Skeletal muscle tissue (tissue), 4 donors: Measurements from ENCODE around the gene NOX3. TPM values are rescaled to one million over a fixed set of nuclear protein-coding genes. Genes with fewer than 3 reads are reported as not detected.
A peak's percentile ranks its signal among the peaks of the same experiment; 100 is the strongest.

ENCODE experiments used
- H3K27ac ChIP-seq: one replicate; pipeline ENCODE4 v1.7.0; 2013; ENCODE audit warnings: mild to moderate bottlenecking, low read depth, low read length, inconsistent platforms
- H3K27me3 ChIP-seq, 3 donors: one replicate each; pipeline ENCODE4 v1.7.0; 2013; ENCODE audit warnings: low read length in 3 of 3; ENCODE audit not compliant: control insufficient read depth in 3 of 3, insufficient read depth in 3 of 3
- H3K36me3 ChIP-seq, 3 donors: one replicate each; pipeline ENCODE4 v1.7.0; 2013; ENCODE audit warnings: low read length in 3 of 3; ENCODE audit not compliant: control insufficient read depth in 3 of 3, insufficient read depth in 3 of 3
- H3K4me1 ChIP-seq, 3 donors: one replicate each; pipeline ENCODE4 v1.7.0; 2013; ENCODE audit warnings: low read length in 3 of 3, mild to moderate bottlenecking in 3 of 3; ENCODE audit not compliant: control insufficient read depth in 3 of 3, insufficient read depth in 3 of 3
- H3K4me3 ChIP-seq, 3 donors: one replicate each; pipeline ENCODE4 v1.7.0; 2013; ENCODE audit warnings: low read length in 3 of 3
- H3K9ac ChIP-seq, 3 donors: one replicate each; pipeline ENCODE4 v1.7.0; 2013; ENCODE audit warnings: low read length in 3 of 3, mild to moderate bottlenecking in 3 of 3, moderate library complexity in 2 of 3, low read depth in 1 of 3
- H3K9me3 ChIP-seq, 3 donors: one replicate each; pipeline ENCODE4 v1.7.0; 2013; ENCODE audit warnings: low read length in 3 of 3; ENCODE audit not compliant: control insufficient read depth in 3 of 3
- total RNA-seq: library from RNA; depleted of rRNA; stranded (reverse); fragments of >200 nt; gene quantifications from one replicate; pipeline ENCODE4 v1.2.3, GENCODE V29; 2014
- donor health status: Osteomylitis.

The NOX3 gene
- total RNA-seq, 1 donor from 2014 or later: not detected

- peaks cover 0 to 6% (median 0%) of the 10 kb centered on the region in 3 donors for H3K4me1 ChIP-seq
- no peak overlapping the region for H3K9ac ChIP-seq
- H3K27ac ChIP-seq: peak overlapping the region; percentile 54
- H3K9me3 ChIP-seq: no peaks in the 10 kb centered on the region
- no peaks in the 10 kb centered on the region for H3K36me3 ChIP-seq
- H3K4me3 ChIP-seq: peak overlapping the region; percentile 8 to 29 (median 14)
- H3K27me3 ChIP-seq: no peaks in the 10 kb centered on the region
Measured at GRCh38 chr6:155418017-155418761, 37.5 kb downstream of the NOX3 start.

DNA sequence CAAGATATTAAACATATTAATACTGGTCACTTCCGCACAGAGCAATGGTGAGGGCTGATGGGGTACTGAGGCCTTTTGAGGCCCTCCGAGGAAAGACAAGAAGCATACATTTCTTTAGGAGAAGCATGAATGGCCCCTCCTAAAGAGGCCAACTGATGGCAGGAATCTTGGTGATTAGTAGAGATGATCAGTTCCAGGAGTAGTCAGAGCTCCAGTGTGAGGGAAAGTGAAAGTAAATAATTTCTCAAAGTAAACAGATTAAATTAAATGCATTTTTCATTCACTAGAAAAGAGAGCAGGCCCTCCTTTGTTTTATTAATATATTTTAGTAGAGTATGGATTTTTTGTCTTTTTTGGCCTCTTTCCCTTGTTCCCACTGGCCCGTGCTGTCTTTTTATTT, 38.2 kb downstream of the NOX3 start:
- Histone ChIP-seq H3K9ac (no peak overlapping the region), H3K9me3 (no peaks in the 10 kb centered on the region), H3K27ac (no peak overlapping the region), H3K4me3 (no peak overlapping the region), H3K36me3 (no peaks in the 10 kb centered on the region), H3K27me3 (no peaks in the 10 kb centered on the region), H3K4me1 (peaks cover 0 to 6% (median 0%) of the 10 kb centered on the region in 3 donors)

DNA sequence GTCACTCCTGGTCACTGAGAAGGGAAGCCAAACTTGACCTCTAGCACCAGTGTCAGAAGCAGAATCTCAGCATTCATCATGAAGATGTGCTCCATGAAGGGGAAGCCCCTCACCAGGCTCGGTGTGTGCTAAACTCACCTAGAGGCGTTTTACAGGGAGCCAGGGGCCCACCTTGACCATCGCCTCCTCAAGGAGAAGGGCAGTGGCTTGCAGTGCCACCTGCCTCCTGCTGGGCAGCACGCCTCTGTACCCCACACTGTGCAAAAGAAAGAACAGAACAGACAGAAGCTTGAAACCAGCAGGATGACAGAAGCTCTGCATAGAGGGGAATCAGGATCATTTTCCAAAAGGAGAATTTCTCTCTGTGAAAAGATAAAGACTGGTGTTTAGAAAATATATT, 39.7 kb downstream of the NOX3 start:
- no peak overlapping the region for H3K4me3 ChIP-seq
- no peaks in the 10 kb centered on the region for H3K36me3 ChIP-seq
- H3K27me3 ChIP-seq: no peaks in the 10 kb centered on the region
- peaks cover 0 to 6% (median 0%) of the 10 kb centered on the region in 3 donors for H3K4me1 ChIP-seq
- no peak overlapping the region for H3K9ac ChIP-seq
- H3K27ac ChIP-seq: no peak overlapping the region
- no peaks in the 10 kb centered on the region for H3K9me3 ChIP-seq

DNA sequence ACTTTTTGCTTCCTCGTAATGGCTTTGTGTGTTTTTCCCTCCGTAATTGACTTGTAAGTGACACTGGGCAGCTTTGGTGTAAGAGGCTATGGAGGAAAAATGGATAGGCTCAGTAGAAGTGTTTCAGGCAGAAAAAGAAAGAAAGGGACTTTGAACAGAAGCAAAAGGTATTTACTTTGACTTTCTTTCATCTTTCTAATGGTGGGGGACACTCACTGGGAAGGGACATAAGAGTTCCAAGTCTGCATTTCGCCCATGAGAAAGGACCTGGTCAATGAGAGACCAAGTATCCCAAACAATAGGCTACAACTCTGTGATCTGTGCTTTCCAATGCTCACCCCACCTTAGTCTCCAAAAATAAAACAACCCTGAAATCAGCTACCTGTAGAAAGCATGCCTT, 41.6 kb downstream of the NOX3 start:
- H3K9ac ChIP-seq: no peak overlapping the region
- no peaks in the 10 kb centered on the region for H3K27me3 ChIP-seq
- peaks cover 0 to 6% (median 0%) of the 10 kb centered on the region in 3 donors for H3K4me1 ChIP-seq
- no peaks in the 10 kb centered on the region for H3K36me3 ChIP-seq
- no peak overlapping the region for H3K27ac ChIP-seq
- no peaks in the 10 kb centered on the region for H3K9me3 ChIP-seq
- H3K4me3 ChIP-seq: no peak overlapping the region

DNA sequence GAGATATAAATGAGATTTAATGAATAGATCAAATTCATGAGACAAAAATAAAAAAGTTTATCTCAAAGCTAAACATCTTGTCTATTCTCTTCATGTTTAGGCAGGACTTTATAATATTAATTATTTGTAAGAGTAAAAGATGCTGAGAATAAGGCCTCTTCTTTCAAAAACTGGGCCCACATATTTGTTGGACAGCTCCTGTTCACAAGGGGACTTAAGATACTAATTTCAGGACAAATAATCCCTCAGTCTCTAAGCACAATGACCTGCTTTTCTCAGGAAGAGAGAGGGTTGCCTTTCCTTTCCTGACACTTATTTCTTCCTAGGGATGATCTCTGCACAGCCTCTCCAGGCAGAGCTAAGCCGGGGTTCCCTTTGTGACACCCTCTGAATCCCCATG, 43.3 kb downstream of the NOX3 start:
- no peak overlapping the region for H3K27ac ChIP-seq
- no peak overlapping the region for H3K9ac ChIP-seq
- no peaks in the 10 kb centered on the region for H3K27me3 ChIP-seq
- no peaks in the 10 kb centered on the region for H3K9me3 ChIP-seq
- no peak overlapping the region for H3K4me3 ChIP-seq
- no peaks in the 10 kb centered on the region for H3K4me1 ChIP-seq
- H3K36me3 ChIP-seq: no peaks in the 10 kb centered on the region

- Histone ChIP-seq H3K4me1 (no peaks in the 10 kb centered on the region), H3K4me3 (no peak overlapping the region), H3K9me3 (no peaks in the 10 kb centered on the region), H3K9ac (no peak overlapping the region), H3K36me3 (no peaks in the 10 kb centered on the region), H3K27ac (no peak overlapping the region), H3K27me3 (no peaks in the 10 kb centered on the region)
Measured at GRCh38 chr6:155411154-155412052, 44.2 kb downstream of the NOX3 start.

DNA sequence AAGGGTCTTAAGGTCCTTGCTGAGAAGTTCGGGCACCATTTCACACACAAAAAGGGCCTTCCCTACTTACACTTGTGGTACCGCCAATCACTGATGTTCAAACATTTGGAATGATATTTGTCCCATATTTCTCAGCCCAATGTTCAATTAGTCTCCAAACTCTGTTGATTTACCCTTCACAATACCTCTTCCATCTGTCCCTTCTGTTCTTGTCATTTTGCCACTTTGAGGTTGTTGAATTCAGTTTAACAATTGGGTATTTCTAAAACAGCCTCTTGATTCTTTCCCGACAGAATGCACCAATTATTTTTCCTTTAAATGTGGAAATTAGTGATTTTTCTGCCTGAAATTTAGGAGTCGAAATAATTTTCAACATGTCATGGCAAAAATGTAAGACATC, 46.2 kb downstream of the NOX3 start:
- H3K4me1 ChIP-seq: no peaks in the 10 kb centered on the region
- no peak overlapping the region for H3K9ac ChIP-seq
- H3K27ac ChIP-seq: no peak overlapping the region
- H3K9me3 ChIP-seq: no peaks in the 10 kb centered on the region
- H3K27me3 ChIP-seq: no peaks in the 10 kb centered on the region
- H3K4me3 ChIP-seq: no peak overlapping the region
- H3K36me3 ChIP-seq: no peaks in the 10 kb centered on the region

- H3K36me3 ChIP-seq: no peaks in the 10 kb centered on the region
- no peak overlapping the region for H3K9ac ChIP-seq
- H3K27ac ChIP-seq: no peak overlapping the region
- H3K4me3 ChIP-seq: no peak overlapping the region
- no peaks in the 10 kb centered on the region for H3K4me1 ChIP-seq
- no peaks in the 10 kb centered on the region for H3K9me3 ChIP-seq
- no peaks in the 10 kb centered on the region for H3K27me3 ChIP-seq
Measured at GRCh38 chr6:155408981-155409380, 46.7 kb downstream of the NOX3 start.

- Histone ChIP-seq H3K4me1 (no peaks in the 10 kb centered on the region), H3K9me3 (no peaks in the 10 kb centered on the region), H3K36me3 (no peaks in the 10 kb centered on the region), H3K4me3 (no peak overlapping the region), H3K27ac (no peak overlapping the region), H3K9ac (no peak overlapping the region), H3K27me3 (no peaks in the 10 kb centered on the region)
Measured at GRCh38 chr6:155408231-155408630, 47.4 kb downstream of the NOX3 start.

DNA sequence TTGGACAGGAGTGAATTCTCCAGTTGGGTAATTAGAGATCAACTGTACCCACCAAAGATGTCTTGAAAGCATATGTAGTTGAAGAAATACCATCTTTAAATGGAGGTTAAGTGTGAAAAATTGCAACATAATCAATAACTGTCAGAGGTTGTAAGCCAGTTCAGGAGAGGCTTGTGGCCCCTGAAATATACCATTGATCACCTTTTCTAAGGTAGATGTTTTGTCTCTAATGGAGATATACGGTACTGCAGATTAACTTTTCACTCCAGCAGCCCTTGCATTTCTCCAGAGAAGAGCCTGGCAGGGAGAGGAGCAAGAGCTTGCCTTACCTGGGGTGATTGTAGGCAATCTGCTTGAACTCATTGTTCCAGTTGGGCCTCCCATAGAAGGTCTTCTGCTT, 48.8 kb downstream of the NOX3 start:
- Histone ChIP-seq H3K4me3 (no peak overlapping the region), H3K27me3 (no peaks in the 10 kb centered on the region), H3K9ac (no peak overlapping the region), H3K9me3 (no peaks in the 10 kb centered on the region), H3K36me3 (no peaks in the 10 kb centered on the region), H3K4me1 (no peaks in the 10 kb centered on the region), H3K27ac (no peak overlapping the region)
